Stimulated activated CD8-positive, alpha-beta memory T cell treated with anti-CD3 and anti-CD28 coated beads, Interleukin-4, amount 100 ng/mL, for 1 hour (primary cell): ENCODE measurements around the gene KCNRG.
"Not testable (repeated sequence)": the region's sequence is repeated elsewhere in the genome, so short reads cannot be mapped to it uniquely, and the experiment has no call there.

Experiments
- DNase-seq, 2 donors: peaks; one replicate each; pipeline ENCODE4 v3.0.0-alpha.2; 2020; ENCODE audit warnings: low read depth in 2 of 2, low spot score in 1 of 2

KCNRG gene

DNA sequence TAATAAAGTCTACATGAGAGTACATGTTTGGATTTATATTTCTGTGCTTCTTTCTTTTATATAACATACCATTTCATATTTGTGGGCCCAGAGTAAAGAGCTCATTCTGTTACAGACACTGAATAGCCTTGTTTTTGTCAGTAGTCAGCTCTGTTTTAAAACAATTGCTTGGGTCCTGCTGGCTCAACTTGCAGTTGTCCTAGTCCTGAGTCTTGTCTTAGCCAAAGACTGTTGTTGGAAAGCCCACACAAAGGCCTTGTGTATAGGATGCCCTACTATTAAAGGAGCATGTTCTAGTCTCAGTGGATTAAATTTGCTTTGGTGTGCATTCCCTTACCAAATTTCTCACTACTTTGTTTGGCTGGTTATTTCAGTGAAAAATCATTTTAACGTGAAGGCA, 3.8 kb upstream of the KCNRG start:
- DNase-seq = no peak

DNA sequence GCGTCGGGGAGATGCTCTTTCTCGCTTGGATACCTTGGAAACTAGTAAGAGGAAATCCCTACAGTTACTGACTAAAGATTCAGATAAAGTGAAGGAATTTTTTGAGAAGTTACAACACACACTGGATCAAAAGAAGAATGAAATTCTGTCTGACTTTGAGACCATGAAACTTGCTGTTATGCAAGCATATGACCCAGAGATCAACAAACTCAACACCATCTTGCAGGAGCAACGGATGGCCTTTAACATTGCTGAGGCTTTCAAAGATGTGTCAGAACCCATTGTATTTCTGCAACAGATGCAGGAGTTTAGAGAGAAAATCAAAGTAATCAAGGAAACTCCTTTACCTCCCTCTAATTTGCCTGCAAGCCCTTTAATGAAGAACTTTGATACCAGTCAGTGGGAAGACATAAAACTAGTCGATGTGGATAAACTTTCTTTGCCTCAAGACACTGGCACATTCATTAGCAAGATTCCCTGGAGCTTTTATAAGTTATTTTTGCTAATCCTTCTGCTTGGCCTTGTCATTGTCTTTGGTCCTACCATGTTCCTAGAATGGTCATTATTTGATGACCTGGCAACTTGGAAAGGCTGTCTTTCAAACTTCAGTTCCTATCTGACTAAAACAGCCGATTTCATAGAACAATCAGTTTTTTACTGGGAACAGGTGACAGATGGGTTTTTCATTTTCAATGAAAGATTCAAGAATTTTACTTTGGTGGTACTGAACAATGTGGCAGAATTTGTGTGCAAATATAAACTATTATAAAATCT, 2.7 kb upstream of the KCNRG start:
- DNase-seq = no peak

DNA sequence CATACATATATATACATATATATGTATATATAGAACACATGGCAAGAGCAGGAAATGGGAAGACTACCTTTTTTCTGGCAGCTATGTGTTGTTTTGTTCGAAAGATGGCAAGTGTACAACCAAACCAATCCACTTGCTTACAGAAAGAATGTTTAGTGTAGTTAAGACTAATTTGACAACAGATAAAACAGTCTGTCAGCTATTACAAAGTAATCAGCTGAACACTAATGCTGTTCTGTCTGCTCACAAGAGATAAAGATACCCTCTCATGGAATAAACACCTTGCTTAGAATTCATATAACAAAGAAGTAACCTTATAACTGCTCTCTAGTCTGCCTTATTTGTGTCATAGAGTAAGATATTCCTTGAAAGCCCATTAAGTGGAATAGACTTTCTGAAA, 858 bp upstream of the KCNRG start:
- no peak for DNase-seq

DNA sequence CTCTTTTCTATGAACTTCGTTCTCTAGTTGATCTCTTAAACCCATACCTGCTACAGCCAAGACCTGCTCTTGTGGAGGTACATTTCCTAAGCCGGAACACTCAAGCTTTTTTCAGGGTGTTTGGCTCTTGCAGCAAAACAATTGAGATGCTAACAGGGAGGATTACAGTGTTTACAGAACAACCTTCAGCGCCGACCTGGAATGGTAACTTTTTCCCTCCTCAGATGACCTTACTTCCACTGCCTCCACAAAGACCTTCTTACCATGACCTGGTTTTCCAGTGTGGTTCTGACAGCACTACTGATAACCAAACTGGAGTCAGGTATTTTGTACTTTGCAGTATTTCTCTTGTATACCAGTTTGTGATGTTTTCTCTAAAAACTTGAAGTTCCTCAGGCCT, 506 bp downstream of the KCNRG start:
- DNase-seq = no peak

DNA sequence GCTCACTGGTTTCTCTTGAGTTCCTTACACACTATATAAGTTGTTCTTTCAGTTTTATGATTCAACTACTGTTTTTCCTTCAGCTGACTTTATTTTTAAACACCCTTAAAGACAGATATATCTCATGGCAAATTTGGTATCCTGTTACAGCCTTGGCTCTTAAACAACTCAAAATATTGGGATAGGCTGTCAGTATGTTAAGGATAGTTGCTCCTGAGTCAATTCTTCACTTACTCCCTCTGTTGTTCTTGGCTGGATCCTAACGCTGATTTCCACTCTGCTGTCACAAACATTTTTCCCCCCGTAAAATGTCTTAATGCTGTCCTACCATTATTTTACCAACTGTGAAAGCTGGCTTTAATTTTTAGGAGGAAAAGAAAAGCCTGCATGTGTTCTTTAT, 1.2 kb downstream of the KCNRG start:
- no peak for DNase-seq

DNA sequence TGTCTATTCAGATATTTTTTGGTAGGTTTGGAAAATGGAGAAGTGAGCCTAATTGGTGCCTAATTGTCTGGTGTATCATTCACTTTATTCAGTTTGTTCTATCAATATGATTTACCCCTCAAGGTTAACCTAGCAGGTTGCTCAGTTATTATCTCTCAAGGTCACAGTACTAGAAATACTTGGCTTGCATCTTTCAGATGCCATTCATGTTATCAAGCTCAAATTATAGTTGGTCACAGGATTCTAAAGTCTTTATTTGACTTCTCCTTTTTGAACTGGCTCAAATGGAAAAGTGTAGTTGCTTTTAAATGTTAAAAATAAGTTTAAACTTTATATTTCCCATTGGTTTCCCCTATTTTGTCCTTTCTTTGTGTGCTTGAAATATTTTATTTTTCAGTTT, 2.6 kb downstream of the KCNRG start:
- DNase-seq = no peak

DNA sequence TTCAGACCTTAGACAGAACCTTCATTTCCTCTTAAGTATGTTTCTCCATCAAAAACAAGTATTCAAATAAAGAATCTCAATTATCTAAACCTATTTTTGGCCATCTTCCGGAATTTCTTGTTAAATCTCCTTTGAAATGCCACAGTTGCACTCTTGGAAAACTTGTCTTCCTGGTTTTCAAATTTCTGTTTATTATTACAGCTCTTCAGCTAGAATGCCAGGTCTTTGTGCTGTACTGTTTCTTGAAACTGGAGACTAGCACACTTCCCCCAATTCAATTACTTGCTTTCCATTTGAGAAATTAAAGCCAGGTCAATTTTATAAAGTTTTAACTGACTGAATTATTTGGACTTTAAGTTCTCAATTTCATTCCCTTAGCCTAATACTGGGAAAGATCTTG, 10.2 kb downstream of the KCNRG start:
- no peak for DNase-seq

DNA sequence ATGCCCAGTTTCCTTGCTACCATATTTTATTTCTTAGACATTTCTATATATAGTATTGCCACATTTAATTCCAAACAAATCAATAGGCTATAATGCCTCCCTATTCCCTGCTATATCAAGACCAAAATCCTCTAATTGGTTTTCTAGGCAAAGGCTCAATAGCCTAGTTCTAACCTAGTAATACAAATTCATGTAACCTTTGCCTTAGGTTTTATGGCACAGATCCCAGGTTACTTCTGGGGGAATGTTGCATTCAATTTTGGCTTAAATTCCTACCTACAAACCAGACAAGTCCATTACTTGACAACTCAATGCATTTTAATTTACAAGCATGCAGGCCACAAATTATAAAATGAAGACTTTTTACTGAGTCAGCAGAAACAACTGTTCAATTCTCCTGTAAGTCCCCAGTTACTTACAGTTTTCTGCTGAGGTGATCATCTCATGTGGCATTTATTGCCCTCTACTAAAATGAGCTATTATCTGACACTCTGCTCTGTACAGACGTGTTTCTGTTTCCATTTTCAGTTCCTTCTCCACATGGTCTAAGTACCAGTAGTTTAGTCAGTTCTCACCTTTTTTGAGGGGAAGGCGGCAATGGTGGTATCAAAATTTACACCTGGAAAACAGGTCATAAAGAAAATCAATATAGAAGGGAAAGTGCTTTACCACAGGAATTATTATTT, 11.7 kb downstream of the KCNRG start:
- no peak for DNase-seq

DNA sequence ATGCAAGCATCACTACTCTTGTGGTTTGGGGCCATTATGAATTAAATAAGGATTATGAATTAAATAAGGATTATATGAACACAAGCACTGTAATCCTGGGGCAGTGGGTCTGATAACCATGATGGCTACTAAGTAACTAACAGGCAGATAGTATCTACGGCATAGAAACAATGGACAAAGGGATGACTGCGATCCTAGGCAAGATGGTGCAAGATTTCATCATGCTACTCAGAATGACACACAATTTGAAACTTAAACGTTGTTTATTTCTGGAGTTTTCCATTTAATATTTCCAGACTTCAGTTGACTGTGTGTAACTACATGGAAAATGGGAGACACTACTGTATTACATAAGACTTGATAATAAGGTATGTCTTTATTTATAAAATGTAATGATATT, 15.1 kb downstream of the KCNRG start:
- no peak for DNase-seq

DNA sequence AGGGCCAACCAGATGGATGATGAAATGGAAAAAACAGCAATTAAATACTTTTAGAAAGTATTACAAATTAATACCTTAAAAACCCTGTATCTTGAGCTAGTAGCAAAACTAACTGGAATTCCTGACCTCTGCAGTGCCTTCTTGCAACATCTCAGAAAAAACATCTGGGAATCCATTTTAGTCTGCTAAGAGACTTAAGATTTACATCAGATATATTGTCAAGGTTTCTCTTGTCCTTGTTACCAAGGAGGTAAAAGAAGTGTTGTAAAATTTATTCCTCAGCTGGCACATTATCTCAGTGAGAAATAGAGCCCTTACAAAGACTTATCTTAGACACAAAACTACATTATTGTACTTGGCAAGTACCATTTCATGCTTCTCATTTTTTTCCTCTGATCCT, 18.5 kb downstream of the KCNRG start:
- no peak for DNase-seq

DNA sequence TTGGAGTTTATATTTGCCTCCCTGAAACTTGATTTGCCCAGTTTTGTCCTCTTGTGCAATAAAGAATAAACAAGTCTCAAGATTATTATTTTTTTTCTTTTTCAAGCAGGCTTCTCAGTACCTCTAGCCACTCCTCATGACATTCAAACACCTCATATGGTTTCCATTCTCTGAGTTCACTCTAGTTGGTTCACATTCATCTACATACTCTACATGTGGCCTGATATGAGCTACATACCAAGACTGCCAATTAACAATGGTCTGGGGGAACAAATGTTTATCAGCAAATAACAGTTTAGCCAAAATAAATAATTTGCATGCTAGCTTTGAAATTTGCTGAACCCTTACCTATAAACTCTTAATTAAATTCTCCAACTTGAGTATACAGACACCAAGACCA, 22.5 kb downstream of the KCNRG start:
- DNase-seq = no peak

DNA sequence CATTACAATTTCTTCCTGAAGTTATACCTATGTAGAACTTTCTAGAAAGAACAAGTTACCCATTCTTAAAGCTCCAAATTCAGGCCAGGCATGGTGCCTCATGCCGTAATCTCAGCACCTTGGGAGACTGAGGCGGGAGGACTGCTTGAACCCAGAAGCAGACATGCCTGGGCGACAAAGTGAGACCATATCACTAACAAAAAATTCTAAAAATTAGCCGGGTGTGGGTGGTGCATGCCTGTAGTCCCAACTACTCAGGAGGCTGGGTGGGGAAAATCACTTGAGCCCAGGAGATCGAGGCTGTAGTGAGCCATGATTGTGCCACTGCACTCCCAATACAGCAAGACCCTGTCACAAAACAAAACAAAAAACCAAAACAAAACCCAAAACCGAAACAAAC, 23.0 kb downstream of the KCNRG start:
- no peak for DNase-seq

DNA sequence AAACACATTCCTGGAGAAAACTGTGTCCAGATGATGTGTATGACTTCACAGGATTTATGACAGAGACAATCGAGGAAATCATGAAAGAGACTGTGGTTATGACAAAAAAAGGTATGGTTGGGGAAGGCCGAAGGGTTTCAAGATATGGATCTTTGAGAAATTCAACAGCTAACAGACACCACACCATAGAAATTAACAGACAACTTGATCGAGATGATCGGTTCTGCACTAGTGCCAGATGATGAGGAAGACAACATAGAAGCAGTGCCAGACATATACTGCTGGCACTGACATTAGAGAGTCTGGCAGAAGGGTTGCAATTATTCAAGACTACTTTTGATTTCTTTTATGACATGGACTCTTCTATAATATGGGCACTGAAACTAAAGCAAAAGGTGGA, 37.2 kb downstream of the KCNRG start:
- DNase-seq = no peak

DNA sequence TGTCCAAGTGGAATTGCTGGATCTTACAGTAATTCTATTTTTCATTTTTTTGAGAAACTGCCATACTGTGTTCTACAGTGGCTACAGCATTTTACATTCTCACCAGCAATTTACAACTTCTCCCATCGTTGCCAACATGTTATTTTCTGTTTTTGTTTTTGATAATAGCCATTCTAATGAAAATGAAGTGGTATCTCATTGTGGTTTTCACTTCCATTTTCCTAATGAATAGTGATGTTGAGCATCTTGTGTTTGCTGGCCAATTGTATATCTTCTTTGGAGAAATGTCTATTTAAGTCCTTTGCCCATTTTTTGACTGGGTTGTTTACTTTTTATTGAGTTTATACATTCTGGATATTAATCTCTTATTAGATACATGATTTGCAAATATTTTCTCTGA, 38.6 kb downstream of the KCNRG start:
- DNase-seq = no peak

DNA sequence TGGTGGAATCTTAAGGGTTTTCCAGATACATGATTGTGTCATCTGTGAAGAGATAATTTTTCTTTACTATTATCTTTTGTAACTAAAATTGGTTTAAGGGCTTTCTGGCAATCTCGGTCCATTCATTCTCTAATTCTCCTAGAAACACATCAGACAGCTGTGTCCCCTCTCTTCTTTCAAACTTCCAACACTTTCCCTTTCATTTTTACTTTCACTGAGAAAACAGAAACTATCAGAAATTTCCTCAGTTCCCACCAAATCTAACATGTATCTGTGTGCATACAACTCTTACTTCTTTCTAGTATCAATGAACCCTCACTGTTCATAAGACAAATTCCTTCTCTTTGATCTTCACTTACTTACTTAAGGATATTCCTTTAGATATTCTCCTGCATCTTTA, 40.2 kb downstream of the KCNRG start:
- no peak for DNase-seq

DNA sequence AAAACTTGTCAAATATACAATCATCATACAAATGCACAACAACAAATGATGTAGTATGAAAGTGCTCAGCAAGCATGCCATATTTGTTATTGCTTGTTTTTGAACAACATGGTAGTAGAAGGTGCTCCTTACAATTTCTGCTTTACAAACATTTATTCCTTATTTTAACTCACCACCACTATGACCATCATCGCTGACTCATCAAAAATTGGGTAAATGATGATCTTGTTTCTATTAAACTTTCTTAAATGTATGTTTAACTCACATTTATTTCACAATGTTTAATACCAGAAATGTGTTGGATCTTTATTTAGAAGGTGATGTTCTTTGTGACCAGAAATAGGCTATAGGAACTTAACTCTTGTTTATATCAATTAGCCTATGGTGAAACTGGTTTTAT, 45.5 kb downstream of the KCNRG start:
- no peak for DNase-seq

DNA sequence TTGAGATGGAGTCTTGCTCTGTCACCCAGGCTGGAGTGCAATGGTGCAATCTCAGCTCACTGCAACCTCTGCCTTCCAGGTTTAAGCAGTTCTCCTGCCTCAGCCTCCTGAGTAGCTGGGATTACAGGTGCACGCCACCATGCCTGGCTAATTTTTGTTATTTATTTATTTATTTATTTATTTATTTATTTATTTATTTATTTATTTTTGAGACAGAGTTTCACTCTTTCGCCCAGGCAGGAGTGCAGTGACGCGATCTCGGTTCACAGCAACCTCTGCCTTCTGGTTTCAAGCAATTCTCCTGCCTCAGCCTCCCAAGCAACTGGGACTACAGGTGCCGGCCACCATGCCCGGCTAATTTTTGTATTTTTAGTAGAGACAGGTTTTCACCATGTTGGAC, 47.1 kb downstream of the KCNRG start:
- DNase-seq = not testable (repeated sequence)

DNA sequence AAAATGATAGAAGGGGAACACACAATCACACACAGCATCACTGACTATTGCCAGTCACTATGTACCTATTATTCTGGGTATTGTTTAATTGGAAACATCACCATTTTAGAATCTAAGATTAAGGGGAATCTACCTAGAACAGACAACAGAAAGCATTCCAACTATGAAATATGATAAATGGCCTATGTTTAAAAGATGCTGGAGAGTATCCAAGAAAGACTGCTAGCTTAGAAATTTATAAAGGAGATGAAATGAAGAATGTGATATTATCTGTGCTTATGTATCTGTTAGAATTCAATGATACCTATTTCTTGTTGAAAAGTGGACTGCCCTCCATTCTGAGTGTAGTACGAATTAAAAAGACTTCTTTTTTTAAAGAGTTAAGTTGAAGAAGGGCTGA, 50.5 kb downstream of the KCNRG start:
- DNase-seq = no peak

DNA sequence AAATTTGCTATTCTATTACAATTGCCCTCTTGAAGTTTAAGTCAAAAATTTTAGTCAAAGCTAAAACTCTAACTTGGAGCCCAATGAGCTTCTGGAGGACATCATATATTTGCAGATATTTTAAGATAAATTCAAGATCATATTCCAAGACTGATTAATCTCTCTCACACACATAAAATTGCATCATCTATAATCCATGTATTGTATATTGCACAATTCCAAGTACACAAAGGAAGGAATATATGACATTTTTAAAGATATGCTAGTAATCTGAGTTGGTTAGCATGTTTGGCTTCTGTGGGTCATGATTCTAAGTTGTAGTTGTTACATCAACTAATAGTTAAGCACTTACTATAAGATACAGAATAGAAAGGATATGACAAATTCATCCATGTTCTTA, 53.3 kb downstream of the KCNRG start:
- DNase-seq = no peak

DNA sequence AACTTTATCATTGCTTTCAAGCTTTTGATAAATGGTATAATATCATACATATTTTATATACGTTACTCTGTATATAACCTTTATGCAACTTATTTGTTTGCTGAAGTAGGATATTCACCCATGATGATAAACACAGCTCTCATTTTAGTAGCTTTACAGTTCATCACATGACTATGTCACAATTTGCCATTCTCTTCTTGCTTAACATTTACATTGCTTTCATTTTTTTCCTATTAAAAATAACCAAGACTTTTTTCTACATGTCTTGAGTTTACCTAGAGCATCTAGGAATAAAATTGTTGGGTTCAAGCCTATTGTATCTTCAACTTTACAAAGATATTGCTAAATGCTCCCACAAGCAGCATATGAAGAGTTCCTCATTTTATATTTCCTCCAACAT, 54.0 kb downstream of the KCNRG start:
- DNase-seq = no peak

DNA sequence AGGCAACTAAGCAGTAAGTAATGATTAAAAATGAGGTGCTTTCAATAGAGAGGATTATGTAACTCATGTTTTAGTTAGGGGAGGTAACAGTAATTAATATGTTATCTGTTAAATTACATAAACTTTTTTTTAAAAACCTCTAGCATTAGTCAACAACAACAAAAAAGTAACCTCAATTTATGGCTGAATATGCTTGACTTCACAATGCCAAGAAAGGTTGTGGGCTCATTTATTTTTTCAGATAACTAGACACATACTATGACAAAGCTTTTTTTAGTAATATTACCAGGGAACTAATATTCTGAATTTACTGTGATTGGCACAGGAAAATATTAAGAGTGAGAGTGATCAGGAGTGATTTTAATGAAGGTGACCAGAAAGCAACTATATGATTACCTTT, 54.9 kb downstream of the KCNRG start:
- no peak for DNase-seq
